ENCODE results near the gene PRR5L. TPM values are rescaled to one million over a fixed set of nuclear protein-coding genes. Genes with fewer than 3 reads are reported as not detected.
A peak's percentile ranks its signal among the peaks of the same experiment; 100 is the strongest.

The PRR5L gene
- total and polyA plus RNA-seq, 2 experiments from 2014 or later, result 3.1 to 7.5 TPM

DNA sequence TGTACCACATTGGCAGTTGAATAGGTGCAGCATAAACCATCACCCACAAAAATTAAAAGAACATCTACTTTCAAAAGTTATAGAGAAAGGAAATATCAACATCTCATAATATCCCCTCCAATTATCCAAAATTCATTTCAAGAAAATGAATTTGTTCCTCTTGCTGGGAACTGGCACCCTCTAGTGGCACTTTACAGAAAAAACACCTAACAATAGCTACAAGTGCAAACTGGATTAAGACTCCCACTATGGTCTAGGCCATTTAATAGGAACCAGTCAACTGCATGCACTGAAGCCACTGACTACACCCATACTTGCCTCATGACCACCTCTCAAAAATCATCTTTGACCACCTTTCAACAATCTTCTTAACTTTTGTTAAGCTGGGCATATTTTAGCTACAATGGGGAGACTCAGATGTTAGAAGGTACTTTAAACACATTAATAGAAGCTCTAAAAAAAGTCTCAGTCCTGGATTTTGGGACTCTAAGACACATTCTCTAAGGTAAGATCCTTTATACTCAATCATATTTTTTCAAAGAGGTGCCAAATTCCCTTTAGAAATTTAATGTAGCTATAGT lies 196.7 kb downstream of the PRR5L start:
- H3K4me3 ChIP-seq, result no peak overlapping the region
- no peak overlapping the region for H2AFZ ChIP-seq
- no peaks in the 10 kb centered on the region for H3K27me3 ChIP-seq
- no peak overlapping the region for H3K27ac ChIP-seq
- H3K79me2 ChIP-seq, result no peaks in the 10 kb centered on the region
- DNase-seq (ENCODE audit: low spot score), result peak; percentile 59
- no peaks in the 10 kb centered on the region for H3K9me3 ChIP-seq (ENCODE audit: low read depth)
- TF ChIP-seq EZH2phosphoT487 (IDR thresholded peaks at IDR 0.05; ENCODE audit: low read depth, severe bottlenecking, unreplicated experiment) (no peak), EZH2 (IDR thresholded peaks at IDR 0.05; ENCODE audit: borderline replicate concordance) (no peak)
- TF ChIP-seq, protein P1, sequence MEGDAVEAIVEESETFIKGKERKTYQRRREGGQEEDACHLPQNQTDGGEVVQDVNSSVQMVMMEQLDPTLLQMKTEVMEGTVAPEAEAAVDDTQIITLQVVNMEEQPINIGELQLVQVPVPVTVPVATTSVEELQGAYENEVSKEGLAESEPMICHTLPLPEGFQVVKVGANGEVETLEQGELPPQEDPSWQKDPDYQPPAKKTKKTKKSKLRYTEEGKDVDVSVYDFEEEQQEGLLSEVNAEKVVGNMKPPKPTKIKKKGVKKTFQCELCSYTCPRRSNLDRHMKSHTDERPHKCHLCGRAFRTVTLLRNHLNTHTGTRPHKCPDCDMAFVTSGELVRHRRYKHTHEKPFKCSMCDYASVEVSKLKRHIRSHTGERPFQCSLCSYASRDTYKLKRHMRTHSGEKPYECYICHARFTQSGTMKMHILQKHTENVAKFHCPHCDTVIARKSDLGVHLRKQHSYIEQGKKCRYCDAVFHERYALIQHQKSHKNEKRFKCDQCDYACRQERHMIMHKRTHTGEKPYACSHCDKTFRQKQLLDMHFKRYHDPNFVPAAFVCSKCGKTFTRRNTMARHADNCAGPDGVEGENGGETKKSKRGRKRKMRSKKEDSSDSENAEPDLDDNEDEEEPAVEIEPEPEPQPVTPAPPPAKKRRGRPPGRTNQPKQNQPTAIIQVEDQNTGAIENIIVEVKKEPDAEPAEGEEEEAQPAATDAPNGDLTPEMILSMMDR (IDR thresholded peaks at IDR 0.05; ENCODE audit: poor library complexity), result peak; percentile 82
- no peaks in the 10 kb centered on the region for H3K4me1 ChIP-seq (ENCODE audit: insufficient read depth)
- no peaks in the 10 kb centered on the region for H4K20me1 ChIP-seq (ENCODE audit: insufficient read depth, poor library complexity, severe bottlenecking)
- no peaks in the 10 kb centered on the region for H3K36me3 ChIP-seq (replicated peaks; ENCODE audit: insufficient read depth, low read depth)
- no peaks in the 10 kb centered on the region for H3K9me2 ChIP-seq (replicated peaks; ENCODE audit: insufficient read depth)
- no peak overlapping the region for H3K4me2 ChIP-seq

DNA sequence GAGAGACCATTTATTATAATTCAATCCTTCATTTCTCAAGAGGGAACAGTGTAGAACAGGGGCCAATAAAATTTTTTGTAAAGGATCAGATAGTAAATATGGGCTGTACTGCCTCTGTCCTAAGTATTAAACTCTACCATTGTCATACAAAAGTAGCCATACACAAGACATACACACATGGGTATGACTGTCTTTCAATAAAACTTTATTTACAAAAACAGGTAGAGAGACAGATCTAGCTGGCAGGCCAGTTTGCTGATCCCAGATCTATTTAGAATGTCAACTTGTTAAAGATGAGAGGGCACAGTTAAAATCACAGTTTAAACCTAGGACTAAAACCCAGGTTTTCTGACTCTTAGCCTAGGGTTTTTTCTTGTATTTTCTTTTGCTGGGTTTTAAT lies 197.2 kb downstream of the PRR5L start:
- no peak overlapping the region for H3K4me3 ChIP-seq

DNA sequence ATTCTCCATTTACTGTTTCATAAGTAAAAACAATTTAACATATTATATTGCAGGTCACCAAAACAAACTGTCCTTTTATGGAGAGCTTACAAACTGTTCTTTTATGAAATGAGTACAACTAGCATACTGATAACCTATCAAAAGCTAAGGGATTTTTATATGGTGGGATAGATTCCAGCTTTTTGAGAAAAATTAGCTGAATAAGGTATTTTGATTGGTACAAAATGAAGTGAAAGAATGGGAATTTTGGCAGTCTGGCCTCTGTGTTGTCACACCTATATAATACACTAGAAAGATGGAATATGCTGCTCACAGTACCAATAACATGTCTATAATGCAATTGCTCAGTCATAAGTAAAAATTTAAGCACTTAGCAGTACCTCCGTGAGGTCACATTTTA lies 202.6 kb downstream of the PRR5L start:
- Histone ChIP-seq H2AFZ (no peak overlapping the region), H3K27ac (no peak overlapping the region), H3K27me3 (no peaks in the 10 kb centered on the region), H3K4me3 (no peak overlapping the region), H4K20me1 (ENCODE audit: insufficient read depth, poor library complexity, severe bottlenecking) (no peaks in the 10 kb centered on the region), H3K9me2 (replicated peaks; ENCODE audit: insufficient read depth) (no peaks in the 10 kb centered on the region), H3K9me3 (ENCODE audit: low read depth) (no peaks in the 10 kb centered on the region), H3K79me2 (peaks cover 27% of the 10 kb centered on the region), H3K36me3 (replicated peaks; ENCODE audit: insufficient read depth, low read depth) (no peaks in the 10 kb centered on the region), H3K4me2 (no peak overlapping the region), H3K4me1 (ENCODE audit: insufficient read depth) (peaks cover 27% of the 10 kb centered on the region)
- TF ChIP-seq EZH2phosphoT487 (IDR thresholded peaks at IDR 0.05; ENCODE audit: low read depth, severe bottlenecking, unreplicated experiment) (no peak), EZH2 (IDR thresholded peaks at IDR 0.05; ENCODE audit: borderline replicate concordance) (no peak)
- TF ChIP-seq, protein P1 (IDR thresholded peaks at IDR 0.05; ENCODE audit: poor library complexity), result no peak
- DNase-seq (ENCODE audit: low spot score), result no peak
- WGBS (ENCODE audit: low lambda C conversion rate, missing lambda C conversion rate), result 81% methylated on average over 1 of the region's 1 CpG

More for the DNA sequence above, 197.2 kb downstream of the PRR5L start:
- Histone ChIP-seq H3K4me1 (ENCODE audit: insufficient read depth) (no peaks in the 10 kb centered on the region), H3K36me3 (replicated peaks; ENCODE audit: insufficient read depth, low read depth) (no peaks in the 10 kb centered on the region), H4K20me1 (ENCODE audit: insufficient read depth, poor library complexity, severe bottlenecking) (no peaks in the 10 kb centered on the region), H3K79me2 (no peaks in the 10 kb centered on the region), H3K9me2 (replicated peaks; ENCODE audit: insufficient read depth) (no peaks in the 10 kb centered on the region), H3K9me3 (ENCODE audit: low read depth) (no peaks in the 10 kb centered on the region), H3K4me2 (no peak overlapping the region), H3K27ac (no peak overlapping the region), H3K27me3 (no peaks in the 10 kb centered on the region), H2AFZ (no peak overlapping the region)
- DNase-seq (ENCODE audit: low spot score), result no peak
- TF ChIP-seq, protein P1 (IDR thresholded peaks at IDR 0.05; ENCODE audit: poor library complexity), result no peak
- TF ChIP-seq EZH2 (IDR thresholded peaks at IDR 0.05; ENCODE audit: borderline replicate concordance) (no peak), EZH2phosphoT487 (IDR thresholded peaks at IDR 0.05; ENCODE audit: low read depth, severe bottlenecking, unreplicated experiment) (no peak)

DNA sequence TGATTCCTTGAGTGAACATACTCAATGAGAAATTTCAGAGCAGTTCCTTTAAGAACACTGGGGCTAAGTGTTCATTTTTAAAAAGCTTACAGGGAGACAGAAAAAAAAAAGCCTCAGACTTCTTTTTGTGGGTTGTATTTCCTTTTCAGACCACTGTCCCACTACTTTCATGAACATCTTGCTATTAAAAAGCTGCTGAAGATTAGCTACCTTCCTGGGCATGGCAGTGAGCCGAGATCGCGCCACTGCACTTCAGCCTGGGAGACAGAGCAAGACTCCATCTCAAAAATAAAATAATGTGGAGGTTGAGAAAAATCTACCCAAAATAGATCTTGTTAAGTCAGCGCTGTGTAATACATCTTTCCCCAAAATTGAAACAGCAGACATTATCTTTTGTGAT lies 203.2 kb downstream of the PRR5L start:
- no peak overlapping the region for H2AFZ ChIP-seq
- H3K27me3 ChIP-seq, result no peaks in the 10 kb centered on the region
- no peak overlapping the region for H3K4me3 ChIP-seq
- no peaks in the 10 kb centered on the region for H3K9me2 ChIP-seq (replicated peaks; ENCODE audit: insufficient read depth)
- peaks cover 27% of the 10 kb centered on the region for H3K4me1 ChIP-seq (ENCODE audit: insufficient read depth)
- no peaks in the 10 kb centered on the region for H3K36me3 ChIP-seq (replicated peaks; ENCODE audit: insufficient read depth, low read depth)
- H3K9me3 ChIP-seq (ENCODE audit: low read depth), result no peaks in the 10 kb centered on the region
- no peak overlapping the region for H3K4me2 ChIP-seq
- TF ChIP-seq, protein P1 (IDR thresholded peaks at IDR 0.05; ENCODE audit: poor library complexity), result no peak
- TF ChIP-seq EZH2 (IDR thresholded peaks at IDR 0.05; ENCODE audit: borderline replicate concordance) (no peak), EZH2phosphoT487 (IDR thresholded peaks at IDR 0.05; ENCODE audit: low read depth, severe bottlenecking, unreplicated experiment) (no peak)
- peak overlapping the region; percentile 88 for H3K27ac ChIP-seq
- no peaks in the 10 kb centered on the region for H4K20me1 ChIP-seq (ENCODE audit: insufficient read depth, poor library complexity, severe bottlenecking)
- 89% methylated on average over 4 of the region's 4 CpGs for WGBS (ENCODE audit: low lambda C conversion rate, missing lambda C conversion rate)
- DNase-seq (ENCODE audit: low spot score), result no peak
- H3K79me2 ChIP-seq, result peaks cover 33% of the 10 kb centered on the region
